ENCODE data around the gene RSL1D1.
"Not testable (repeated sequence)": the region's sequence is repeated elsewhere in the genome, so short reads cannot be mapped to it uniquely, and the experiment has no call there.

The RSL1D1 gene

GRCh38 chr16:11797957-11798299, 53.4 kb downstream of the RSL1D1 start:
- no peak for DNase-seq (ENCODE audit: low read depth in 2 of 2)

- DNase-seq (ENCODE audit: low read depth in 2 of 2) = peak; percentile 85 to 90
Measured at GRCh38 chr16:11797166-11797956, 54.0 kb downstream of the RSL1D1 start, which contains the start of gene ZC3H7A. ZC3H7A (minus strand) TSS chr16:11797258; CDS start chr16:11782354, 14,904 bp downstream.

GRCh38 chr16:11796227-11797165, 54.8 kb downstream of the RSL1D1 start:
- DNase-seq (ENCODE audit: low read depth in 2 of 2) = no peak

GRCh38 chr16:11795887-11796226, 55.5 kb downstream of the RSL1D1 start:
- no peak for DNase-seq (ENCODE audit: low read depth in 2 of 2)

- DNase-seq (ENCODE audit: low read depth in 2 of 2) = no peak
Measured at GRCh38 chr16:11794996-11795886, 56.1 kb downstream of the RSL1D1 start.

GRCh38 chr16:11794447-11794846, 56.9 kb downstream of the RSL1D1 start:
- no peak for DNase-seq (ENCODE audit: low read depth in 2 of 2)

GRCh38 chr16:11793840-11794239, 57.5 kb downstream of the RSL1D1 start:
- DNase-seq (ENCODE audit: low read depth in 2 of 2) = no peak

- no peak for DNase-seq (ENCODE audit: low read depth in 2 of 2)
Measured at GRCh38 chr16:11792410-11793241, 58.7 kb downstream of the RSL1D1 start.

GRCh38 chr16:11791144-11791828, 60.1 kb downstream of the RSL1D1 start:
- DNase-seq (ENCODE audit: low read depth in 2 of 2) = no peak

GRCh38 chr16:11788914-11789313, 62.4 kb downstream of the RSL1D1 start:
- no peak for DNase-seq (ENCODE audit: low read depth in 2 of 2)

- not testable (repeated sequence) for DNase-seq (ENCODE audit: low read depth in 2 of 2)
Measured at GRCh38 chr16:11784980-11785599, 66.3 kb downstream of the RSL1D1 start.

GRCh38 chr16:11784381-11784780, 67.0 kb downstream of the RSL1D1 start:
- DNase-seq (ENCODE audit: low read depth in 2 of 2) = not testable (repeated sequence)

GRCh38 chr16:11784038-11784369, 67.3 kb downstream of the RSL1D1 start:
- no peak for DNase-seq (ENCODE audit: low read depth in 2 of 2)

Measured in activated CD4-positive, alpha-beta T cell treated with anti-CD3 and anti-CD28 coated beads for 24 hours (primary cell).